ENCODE data around the gene RAVER1.

GRCh38 chr19:10374931-10375330 lies 41.6 kb upstream of the RAVER1 start:
- TF ChIP-seq CTCF (IDR thresholded peaks at IDR 0.05) (no peak), POLR2A (IDR thresholded peaks at IDR 0.05) (no peak), POLR2AphosphoS5 (IDR thresholded peaks at IDR 0.05) (no peak)
